Peyer's patch (tissue), 4 donors: ENCODE measurements around the gene VWA5A.

Experiments
- POLR2A ChIP-seq, 2 donors: fragments of 450-650 bp; IDR thresholded peaks; one replicate each; pipeline ENCODE4 v1.5.1; 2017; ENCODE audit warnings: antibody characterized with exemption in 2 of 2, mild to moderate bottlenecking in 2 of 2, moderate library complexity in 2 of 2
- TF ChIP-seq, protein P1 (sequence below), 6 experiments: fragments of 450-650 bp in 4 of 6; fragments of 200-600 bp in 2 of 6; sonication (generic) in 1 of 6; IDR thresholded peaks; one replicate each; pipeline ENCODE4 v1.5.1; 2017 to 2019; ENCODE audit warnings: antibody characterized with exemption in 6 of 6, mild to moderate bottlenecking in 3 of 6, moderate library complexity in 1 of 6

DNA sequence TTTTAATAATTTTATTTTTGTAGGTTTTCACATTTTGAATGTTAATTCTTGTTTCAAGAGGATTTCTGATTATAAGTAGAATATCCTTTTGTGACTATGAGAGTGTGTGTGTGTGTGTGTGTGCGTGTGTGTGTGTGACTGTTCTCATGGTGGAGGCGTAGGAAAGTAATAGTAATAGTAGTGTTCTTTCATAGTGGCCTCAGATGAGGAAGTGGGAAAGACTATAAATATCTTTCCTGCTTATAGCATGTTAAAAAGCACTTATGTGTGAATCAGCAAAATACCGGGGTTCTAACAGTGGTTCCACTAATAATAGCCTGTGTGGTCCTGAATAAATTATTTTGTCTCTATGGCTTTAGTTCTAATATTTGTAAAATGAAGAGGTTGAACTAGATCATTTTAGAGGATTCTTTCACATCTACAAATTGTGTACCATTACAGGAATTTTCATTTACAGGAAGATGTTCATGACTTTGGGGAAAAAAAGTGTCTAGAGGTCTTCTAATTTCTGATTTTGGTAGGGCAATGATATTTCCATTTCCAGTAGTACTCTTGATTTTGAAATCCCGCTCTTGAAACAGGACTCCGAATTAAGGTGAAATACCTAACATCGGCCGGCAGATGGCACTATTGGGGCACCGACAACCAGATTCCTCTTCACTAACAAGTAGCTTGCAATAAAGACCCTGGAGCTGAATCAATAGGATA is 44.2 kb upstream of the VWA5A start:
- TF ChIP-seq POLR2A (IDR thresholded peaks at IDR 0.05), result no peak
- TF ChIP-seq, protein P1, sequence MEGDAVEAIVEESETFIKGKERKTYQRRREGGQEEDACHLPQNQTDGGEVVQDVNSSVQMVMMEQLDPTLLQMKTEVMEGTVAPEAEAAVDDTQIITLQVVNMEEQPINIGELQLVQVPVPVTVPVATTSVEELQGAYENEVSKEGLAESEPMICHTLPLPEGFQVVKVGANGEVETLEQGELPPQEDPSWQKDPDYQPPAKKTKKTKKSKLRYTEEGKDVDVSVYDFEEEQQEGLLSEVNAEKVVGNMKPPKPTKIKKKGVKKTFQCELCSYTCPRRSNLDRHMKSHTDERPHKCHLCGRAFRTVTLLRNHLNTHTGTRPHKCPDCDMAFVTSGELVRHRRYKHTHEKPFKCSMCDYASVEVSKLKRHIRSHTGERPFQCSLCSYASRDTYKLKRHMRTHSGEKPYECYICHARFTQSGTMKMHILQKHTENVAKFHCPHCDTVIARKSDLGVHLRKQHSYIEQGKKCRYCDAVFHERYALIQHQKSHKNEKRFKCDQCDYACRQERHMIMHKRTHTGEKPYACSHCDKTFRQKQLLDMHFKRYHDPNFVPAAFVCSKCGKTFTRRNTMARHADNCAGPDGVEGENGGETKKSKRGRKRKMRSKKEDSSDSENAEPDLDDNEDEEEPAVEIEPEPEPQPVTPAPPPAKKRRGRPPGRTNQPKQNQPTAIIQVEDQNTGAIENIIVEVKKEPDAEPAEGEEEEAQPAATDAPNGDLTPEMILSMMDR (IDR thresholded peaks at IDR 0.05), result peak; percentile 43 to 75 (median 74)
